ENCODE results near the gene KIAA1958. TPM values are rescaled to one million over a fixed set of nuclear protein-coding genes. Genes with fewer than 3 reads are reported as not detected.
A peak's percentile ranks its signal among the peaks of the same experiment; 100 is the strongest.

KIAA1958 gene
- total RNA-seq, 1 experiment from 2014 or later, result 5.8 TPM

DNA sequence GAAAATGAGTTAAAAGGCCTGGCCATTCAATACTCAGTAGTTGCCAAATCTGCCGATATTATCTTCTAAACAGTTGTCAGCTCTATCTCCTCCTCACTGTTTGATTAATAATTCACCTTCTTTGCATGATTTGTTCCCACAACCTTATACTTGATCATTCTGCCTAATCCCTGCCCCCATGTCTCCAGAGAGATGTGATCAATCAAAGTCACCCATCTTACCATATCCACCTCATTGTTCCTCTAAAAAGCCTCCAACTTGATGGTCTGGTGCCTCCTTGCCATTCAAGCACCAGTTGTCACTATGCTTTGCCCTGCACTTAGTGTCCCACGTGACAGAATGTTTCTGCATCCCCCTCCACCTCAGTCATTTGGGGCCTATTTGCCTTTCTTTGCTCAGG lies 41.3 kb downstream of the KIAA1958 start:
- Mint-ChIP-seq H3K36me3 (ENCODE audit: insufficient read depth, unreplicated experiment) (no peaks in the 10 kb centered on the region), H3K27me3 (ENCODE audit: insufficient read depth, unreplicated experiment) (no peaks in the 10 kb centered on the region), H3K27ac (ENCODE audit: low read depth, unreplicated experiment) (no peak overlapping the region), H3K4me1 (ENCODE audit: insufficient read depth, unreplicated experiment) (peaks cover 11% of the 10 kb centered on the region), H3K9me3 (ENCODE audit: unreplicated experiment) (no peaks in the 10 kb centered on the region), H3K4me3 (ENCODE audit: unreplicated experiment) (no peak overlapping the region)
- BruUV-seq (replicated peaks), result no TSS peak
- intact Hi-C loops (cut with micrococcal nuclease), result no loop called here
- CTCF ChIA-PET, result no interaction called here
- POLR2A ChIA-PET, result no interaction called here
- DNase-seq (ENCODE audit: unreplicated experiment), result no peak
- TF ChIP-seq, protein P1, sequence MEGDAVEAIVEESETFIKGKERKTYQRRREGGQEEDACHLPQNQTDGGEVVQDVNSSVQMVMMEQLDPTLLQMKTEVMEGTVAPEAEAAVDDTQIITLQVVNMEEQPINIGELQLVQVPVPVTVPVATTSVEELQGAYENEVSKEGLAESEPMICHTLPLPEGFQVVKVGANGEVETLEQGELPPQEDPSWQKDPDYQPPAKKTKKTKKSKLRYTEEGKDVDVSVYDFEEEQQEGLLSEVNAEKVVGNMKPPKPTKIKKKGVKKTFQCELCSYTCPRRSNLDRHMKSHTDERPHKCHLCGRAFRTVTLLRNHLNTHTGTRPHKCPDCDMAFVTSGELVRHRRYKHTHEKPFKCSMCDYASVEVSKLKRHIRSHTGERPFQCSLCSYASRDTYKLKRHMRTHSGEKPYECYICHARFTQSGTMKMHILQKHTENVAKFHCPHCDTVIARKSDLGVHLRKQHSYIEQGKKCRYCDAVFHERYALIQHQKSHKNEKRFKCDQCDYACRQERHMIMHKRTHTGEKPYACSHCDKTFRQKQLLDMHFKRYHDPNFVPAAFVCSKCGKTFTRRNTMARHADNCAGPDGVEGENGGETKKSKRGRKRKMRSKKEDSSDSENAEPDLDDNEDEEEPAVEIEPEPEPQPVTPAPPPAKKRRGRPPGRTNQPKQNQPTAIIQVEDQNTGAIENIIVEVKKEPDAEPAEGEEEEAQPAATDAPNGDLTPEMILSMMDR (IDR thresholded peaks at IDR 0.05; ENCODE audit: unreplicated experiment), result no peak

DNA sequence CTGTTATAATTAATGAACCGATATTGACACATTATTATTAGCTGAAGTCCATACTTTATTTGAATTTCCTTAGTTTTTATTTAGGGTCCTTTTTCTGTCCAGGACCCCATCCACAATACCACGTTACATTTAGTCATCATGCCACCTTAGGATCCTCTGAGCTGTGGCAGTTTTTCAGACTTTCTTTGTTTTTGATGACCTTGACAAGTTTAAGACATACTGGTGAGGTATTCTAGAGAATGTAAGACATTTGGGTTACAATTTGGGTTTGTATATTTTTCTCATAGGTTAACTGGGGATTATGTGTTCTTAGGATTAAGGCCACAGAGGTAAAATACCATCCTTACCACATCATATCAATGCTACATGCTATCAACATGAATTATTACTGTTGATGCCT lies 42.7 kb downstream of the KIAA1958 start:
- TF ChIP-seq, protein P1 (IDR thresholded peaks at IDR 0.05; ENCODE audit: unreplicated experiment), result no peak

DNA sequence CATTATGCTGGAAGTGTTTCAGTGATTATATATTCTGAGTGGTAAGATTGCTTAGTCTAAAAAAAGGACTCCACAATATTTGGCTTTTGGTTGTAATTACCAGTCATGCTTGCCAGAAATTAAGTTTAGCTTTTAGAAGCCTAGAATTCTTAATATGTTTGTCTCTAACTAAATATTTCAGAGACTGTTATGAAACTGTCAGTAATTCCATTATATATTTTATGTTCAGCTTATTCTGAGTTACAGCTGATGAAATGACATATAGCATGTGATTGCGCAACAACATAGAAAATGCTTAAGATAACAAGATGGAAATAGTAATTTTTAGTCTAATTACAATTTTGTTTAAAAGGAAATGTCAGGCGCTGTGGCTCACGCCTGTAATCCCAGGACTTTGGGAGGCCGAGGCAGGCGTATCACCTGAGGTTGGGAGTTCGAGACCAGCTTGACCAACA lies 44.2 kb downstream of the KIAA1958 start:
- Mint-ChIP-seq H3K36me3 (ENCODE audit: insufficient read depth, unreplicated experiment) (no peaks in the 10 kb centered on the region), H3K27ac (ENCODE audit: low read depth, unreplicated experiment) (no peak overlapping the region), H3K4me3 (ENCODE audit: unreplicated experiment) (no peak overlapping the region), H3K9me3 (ENCODE audit: unreplicated experiment) (no peaks in the 10 kb centered on the region), H3K27me3 (ENCODE audit: insufficient read depth, unreplicated experiment) (no peaks in the 10 kb centered on the region), H3K4me1 (ENCODE audit: insufficient read depth, unreplicated experiment) (peaks cover 14% of the 10 kb centered on the region)
- ChIA-PET POLR2A (interaction anchor here (0.7 kb wide), 1 partner anchor 135 kb away, joined by 3 read pairs; no protein-coding TSS in a partner anchor), CTCF (interaction anchor here (0.6 to 1.6 kb wide), 2 partner anchors 196 to 289 kb away, joined by 3 to 4 read pairs; no protein-coding TSS in a partner anchor)
- BruUV-seq (replicated peaks), result no TSS peak
- intact Hi-C loops (cut with micrococcal nuclease), result no loop called here
- peak; percentile 7 for DNase-seq (ENCODE audit: unreplicated experiment)
- TF ChIP-seq, protein P1 (IDR thresholded peaks at IDR 0.05; ENCODE audit: unreplicated experiment), result no peak

More for the DNA sequence above, 42.7 kb downstream of the KIAA1958 start:
- no peak overlapping the region for H3K27ac Mint-ChIP-seq (ENCODE audit: low read depth, unreplicated experiment)
- no TSS peak for BruUV-seq (replicated peaks)
- intact Hi-C loops (cut with micrococcal nuclease), result no loop called here
- no peak overlapping the region for H3K4me3 Mint-ChIP-seq (ENCODE audit: unreplicated experiment)
- no peaks in the 10 kb centered on the region for H3K36me3 Mint-ChIP-seq (ENCODE audit: insufficient read depth, unreplicated experiment)
- no peak for DNase-seq (ENCODE audit: unreplicated experiment)
- H3K4me1 Mint-ChIP-seq (ENCODE audit: insufficient read depth, unreplicated experiment), result peaks cover 11% of the 10 kb centered on the region
- H3K27me3 Mint-ChIP-seq (ENCODE audit: insufficient read depth, unreplicated experiment), result no peaks in the 10 kb centered on the region
- no peaks in the 10 kb centered on the region for H3K9me3 Mint-ChIP-seq (ENCODE audit: unreplicated experiment)
- POLR2A ChIA-PET, result no interaction called here
- CTCF ChIA-PET, result no interaction called here

DNA sequence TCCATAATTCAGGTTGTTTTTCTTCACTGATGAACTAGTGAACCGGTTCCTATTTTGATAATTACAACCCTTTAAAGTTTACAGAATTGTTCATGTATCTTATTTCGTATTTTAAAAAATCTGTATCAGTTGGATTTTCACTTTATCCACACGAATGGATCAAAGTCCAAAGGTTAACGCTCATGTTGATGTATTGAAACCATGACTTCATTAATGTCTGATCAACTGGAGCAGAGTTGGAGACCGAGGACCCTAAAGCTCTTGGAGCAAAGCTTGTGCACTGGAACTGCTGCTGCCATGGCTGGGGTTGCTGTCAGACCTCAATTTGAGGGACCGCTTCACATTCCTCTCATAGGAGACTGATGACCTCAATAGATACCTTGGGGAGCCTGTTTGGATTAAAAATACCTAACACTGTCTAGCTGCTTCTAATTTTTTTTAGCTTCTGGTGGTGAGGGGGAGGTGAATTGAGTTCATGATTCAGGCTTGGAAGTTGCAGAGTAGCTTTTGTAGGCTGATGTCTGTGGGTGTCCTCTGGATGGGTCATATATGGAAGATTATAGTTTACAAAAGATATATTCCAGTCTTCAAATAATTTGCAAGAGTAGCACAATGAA lies 45.1 kb downstream of the KIAA1958 start:
- Mint-ChIP-seq H3K4me3 (ENCODE audit: unreplicated experiment) (no peak overlapping the region), H3K27ac (ENCODE audit: low read depth, unreplicated experiment) (no peak overlapping the region), H3K9me3 (ENCODE audit: unreplicated experiment) (no peaks in the 10 kb centered on the region), H3K36me3 (ENCODE audit: insufficient read depth, unreplicated experiment) (no peaks in the 10 kb centered on the region), H3K27me3 (ENCODE audit: insufficient read depth, unreplicated experiment) (no peaks in the 10 kb centered on the region), H3K4me1 (ENCODE audit: insufficient read depth, unreplicated experiment) (peaks cover 17% of the 10 kb centered on the region)
- no peak for DNase-seq (ENCODE audit: unreplicated experiment)
- POLR2A ChIA-PET, result no interaction called here
- intact Hi-C loops (cut with micrococcal nuclease), result no loop called here
- TF ChIP-seq, protein P1 (IDR thresholded peaks at IDR 0.05; ENCODE audit: unreplicated experiment), result no peak
- CTCF ChIA-PET, result interaction anchor here (0.6 to 1.6 kb wide), 2 partner anchors 197 to 288 kb away, joined by 3 to 4 read pairs; no protein-coding TSS in a partner anchor
- BruUV-seq (replicated peaks), result no TSS peak

All from MCF 10A (cell line).